Body of pancreas (tissue), 4 donors: Measurements from ENCODE around the gene MCRIP1. TPM values are rescaled to one million over a fixed set of nuclear protein-coding genes. Genes with fewer than 3 reads are reported as not detected.

Experiments
- ATAC-seq: fragments of 150-250 bp; one replicate; pipeline ENCODE4 v1.9.1; 2016
- DNase-seq, 4 donors: peaks; one replicate each; pipeline ENCODE4 v3.0.0-alpha.2; 2019
- H3K27ac ChIP-seq, 4 donors: fragments of 200-600 bp; sonication (generic); 1 replicate in 3 of 4; 2 replicates in 1 of 4; pipeline versions ENCODE4 v1.5.1 to v1.6.1; 2016 to 2019; ENCODE audit warnings: mild to moderate bottlenecking in 1 of 4, mixed read lengths in 1 of 4, moderate library complexity in 1 of 4
- H3K27me3 ChIP-seq, 2 donors: fragments of 200-600 bp; sonication (generic); one replicate each; pipeline ENCODE4 v1.6.0; 2016; ENCODE audit warnings: mild to moderate bottlenecking in 1 of 2
- H3K36me3 ChIP-seq, 2 donors: fragments of 200-600 bp; sonication (generic); replicated peaks in 1 of 2; 2 replicates each; pipeline ENCODE4 v1.5.1; 2016; ENCODE audit warnings: low read depth in 2 of 2; ENCODE audit not compliant: insufficient read depth in 1 of 2
- H3K4me1 ChIP-seq: fragments of 200-600 bp; sonication (generic); one replicate; pipeline ENCODE4 v1.6.0; 2016
- H3K4me3 ChIP-seq, 2 donors: fragments of 200-600 bp; sonication (generic); 1 replicate in 1 of 2; 2 replicates in 1 of 2; pipeline ENCODE4 v1.5.1; 2016 to 2019
- H3K9me3 ChIP-seq, 3 donors: fragments of 200-600 bp; sonication (generic); 1 replicate in 2 of 3; 2 replicates in 1 of 3; pipeline ENCODE4 v1.5.1; 2016
- CTCF ChIP-seq, 7 experiments: fragments of 450-650 bp in 4 of 7; fragments of 200-600 bp in 3 of 7; sonication (generic) in 3 of 7; IDR thresholded peaks; one replicate each; pipeline ENCODE4 v1.5.1; 2016 to 2019; ENCODE audit warnings: antibody characterized with exemption in 7 of 7
- POLR2A ChIP-seq, 3 donors: fragments of 450-650 bp; IDR thresholded peaks; one replicate each; pipeline ENCODE4 v1.6.1; 2016; ENCODE audit warnings: antibody characterized with exemption in 3 of 3, mild to moderate bottlenecking in 2 of 3
- WGBS, 2 donors: methylation state at CpG; one replicate each; pipeline ENCODE4 v1.1.5; 2017; 5-methylcytosine and 5-hydroxymethylcytosine counted together
- intact Hi-C: fragments of 100-400 bp; cut with DNase I; formaldehyde crosslinking; loops from one replicate; pipeline ENCODE4 v1.15.1; 2023
- total RNA-seq, 2 donors: library from RNA; depleted of rRNA; stranded (reverse); fragments of >200 nt; gene quantifications; one replicate each; pipeline ENCODE4 v1.1.0, GENCODE V29; 2016

The MCRIP1 gene
- total RNA-seq, 2 donors from 2014 or later, result 46.1 to 65.6 TPM

DNA sequence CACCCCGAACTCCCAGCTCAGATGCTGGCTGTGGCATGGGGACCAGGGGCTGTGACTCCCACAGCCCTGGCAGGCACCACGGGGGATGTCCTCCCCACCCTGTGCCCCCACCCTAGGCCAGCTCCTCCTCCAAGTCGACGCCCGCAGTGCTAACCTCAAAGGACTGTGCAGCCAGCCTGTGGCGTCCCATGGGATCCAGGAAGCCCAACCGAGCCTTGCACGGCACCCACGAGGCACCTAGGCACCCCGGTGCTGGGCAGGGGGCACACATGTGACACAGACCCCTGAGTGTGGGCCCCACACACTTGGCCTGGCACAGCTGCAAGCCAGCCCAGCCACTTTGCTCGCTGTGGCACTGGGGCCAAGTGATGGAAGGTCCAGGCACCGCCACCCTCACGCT, 25.3 kb downstream of the MCRIP1 start:
- no peaks in the 10 kb centered on the region for H3K36me3 ChIP-seq
- intact Hi-C loops, result no loop called here
- H3K4me3 ChIP-seq, result no peak overlapping the region
- no peaks in the 10 kb centered on the region for H3K9me3 ChIP-seq
- ATAC-seq (no peak), DNase-seq (no peak)
- H3K4me1 ChIP-seq, result peaks cover 22% of the 10 kb centered on the region
- no peak for TF ChIP-seq CTCF (IDR thresholded peaks at IDR 0.05)
- no peak for TF ChIP-seq POLR2A (IDR thresholded peaks at IDR 0.05)
- H3K27ac ChIP-seq, result no peak overlapping the region
- H3K27me3 ChIP-seq, result peaks cover 4 to 44% of the 10 kb centered on the region in 2 donors
- 40 to 56% methylated on average over 1 to 10 of the region's 13 CpGs for WGBS, 2 donors

GRCh38 chr17:81807210-81807719, 25.8 kb downstream of the MCRIP1 start:
- Histone ChIP-seq H3K4me3 (no peak overlapping the region), H3K27ac (no peak overlapping the region), H3K36me3 (no peaks in the 10 kb centered on the region), H3K4me1 (peaks cover 22% of the 10 kb centered on the region), H3K27me3 (peaks cover 4 to 48% of the 10 kb centered on the region in 2 donors), H3K9me3 (no peaks in the 10 kb centered on the region)
- no peak for DNase-seq
- ATAC-seq, result no peak
- TF ChIP-seq CTCF (IDR thresholded peaks at IDR 0.05) (no peak), POLR2A (IDR thresholded peaks at IDR 0.05) (no peak)
- intact Hi-C loops, result no loop called here
- 33 to 50% methylated on average over 2 to 18 of the region's 18 CpGs for WGBS, 2 donors

DNA sequence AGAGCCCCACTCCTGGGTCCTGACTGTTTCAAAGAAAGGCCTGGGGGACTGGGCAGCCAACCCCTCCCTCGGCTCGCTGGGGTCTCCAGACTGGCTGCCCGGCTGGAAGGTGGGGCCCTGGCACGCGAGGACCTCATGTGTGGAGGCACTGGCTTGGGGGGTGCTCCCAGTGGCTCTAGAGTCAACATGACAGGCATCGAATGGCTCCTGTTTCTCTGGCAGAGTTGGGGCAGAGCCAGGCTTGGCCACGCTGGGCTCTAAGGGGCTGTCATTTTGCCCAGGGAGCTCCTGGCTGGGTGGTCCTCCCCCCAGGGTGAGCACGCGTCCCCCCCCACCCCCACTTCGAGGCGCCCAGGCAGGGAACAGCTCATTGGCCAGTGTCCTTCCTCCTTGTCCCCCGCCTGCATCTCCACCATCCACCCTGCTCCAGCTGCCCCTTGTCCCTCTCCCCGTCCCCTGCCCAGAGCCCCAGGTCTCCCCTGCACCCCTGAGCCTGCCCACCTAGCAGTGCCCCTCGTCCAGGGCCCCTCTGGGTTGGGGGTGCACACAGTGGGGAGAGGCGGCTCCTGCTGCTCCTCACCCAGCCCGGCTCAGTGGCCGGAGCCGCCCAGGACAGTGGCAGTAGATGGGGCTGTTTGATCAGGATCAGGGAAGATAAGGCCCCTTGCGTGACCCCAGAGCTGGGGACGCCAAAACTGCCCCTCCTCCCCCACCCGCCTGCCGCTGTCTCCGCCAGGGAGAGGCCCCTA, 26.5 kb downstream of the MCRIP1 start:
- Histone ChIP-seq H3K9me3 (no peaks in the 10 kb centered on the region), H3K27ac (no peak overlapping the region), H3K4me1 (peaks cover 22% of the 10 kb centered on the region), H3K4me3 (no peak overlapping the region), H3K36me3 (no peaks in the 10 kb centered on the region), H3K27me3 (peaks cover 4 to 48% of the 10 kb centered on the region in 2 donors)
- DNase-seq (no peak), ATAC-seq (no peak)
- WGBS, 2 donors, result 18 to 30% methylated on average over 4 to 23 of the region's 23 CpGs
- intact Hi-C loops, result no loop called here
- TF ChIP-seq CTCF (IDR thresholded peaks at IDR 0.05) (no peak), POLR2A (IDR thresholded peaks at IDR 0.05) (no peak)

GRCh38 chr17:81805707-81806460, 27.2 kb downstream of the MCRIP1 start:
- DNase-seq, result no peak
- H3K4me3 ChIP-seq, result no peak overlapping the region
- intact Hi-C loops, result no loop called here
- 43% methylated on average over 18 of the region's 18 CpGs; no CpG with 5 or more reads in 1 of the 2 donors for WGBS, 2 donors
- H3K27me3 ChIP-seq, result peaks cover 4 to 47% of the 10 kb centered on the region in 2 donors
- TF ChIP-seq POLR2A (IDR thresholded peaks at IDR 0.05), result no peak
- no peak for TF ChIP-seq CTCF (IDR thresholded peaks at IDR 0.05)
- H3K36me3 ChIP-seq, result no peaks in the 10 kb centered on the region
- no peak for ATAC-seq
- H3K9me3 ChIP-seq, result no peaks in the 10 kb centered on the region
- H3K27ac ChIP-seq, result no peak overlapping the region
- peaks cover 22% of the 10 kb centered on the region for H3K4me1 ChIP-seq
